GM12878 (cell line): ENCODE data around the gene TNFRSF1B. TPM values are rescaled to one million over a fixed set of nuclear protein-coding genes. Genes with fewer than 3 reads are reported as not detected.
A peak's percentile ranks its signal among the peaks of the same experiment; 100 is the strongest.

Source experiments
- FOS ChIP-seq: IDR thresholded peaks from 3 replicates; pipeline ENCODE4 v1.6.1; 2011; ENCODE audit warnings: borderline replicate concordance; ENCODE audit not compliant: insufficient read length; ENCODE audit errors: extremely low read depth
- HDAC6 ChIP-seq: fragments of 200-600 bp; sonication (generic); IDR thresholded peaks from one replicate; pipeline ENCODE4 v1.8.0; 2017; ENCODE audit warnings: antibody characterized with exemption; ENCODE audit not compliant: unreplicated experiment
- HDGF ChIP-seq: fragments of 450-650 bp; IDR thresholded peaks from 2 replicates; pipeline ENCODE4 v1.6.1; 2016; ENCODE audit warnings: antibody characterized with exemption
- IKZF1 ChIP-seq: fragments of 450-650 bp; conservative IDR thresholded peaks from 2 replicates; pipeline ENCODE4 v1.6.1; 2017; ENCODE audit warnings: antibody characterized with exemption, mild to moderate bottlenecking
- JUNB ChIP-seq: IDR thresholded peaks from 2 replicates; pipeline ENCODE4 v1.6.1; 2016; ENCODE audit warnings: antibody characterized with exemption, mild to moderate bottlenecking
- MTA3 ChIP-seq: IDR thresholded peaks from 2 replicates; pipeline ENCODE4 v1.6.1; 2012; ENCODE audit warnings: low read length, inconsistent platforms, borderline replicate concordance
- NFYB ChIP-seq: IDR thresholded peaks from 2 replicates; pipeline ENCODE4 v1.6.1; 2011; ENCODE audit warnings: low read depth, mild to moderate bottlenecking, low read length, improper control_type of control experiment, moderate library complexity; ENCODE audit not compliant: insufficient read depth
- PAX5 ChIP-seq: IDR thresholded peaks from 2 replicates; pipeline ENCODE4 v1.6.1; 2011; ENCODE audit warnings: low read depth, low read length, borderline replicate concordance
- PAX8 ChIP-seq: fragments of 450-650 bp; IDR thresholded peaks from 2 replicates; pipeline ENCODE4 v1.6.1; 2017; ENCODE audit warnings: mild to moderate bottlenecking, moderate library complexity
- POLR2AphosphoS2 ChIP-seq: IDR thresholded peaks from 2 replicates; pipeline ENCODE4 v1.6.1; 2011; ENCODE audit warnings: low read depth, mild to moderate bottlenecking, low read length, improper control_type of control experiment, moderate library complexity
- POLR2AphosphoS5 ChIP-seq: IDR thresholded peaks from 2 replicates; pipeline ENCODE4 v1.6.1; 2011; ENCODE audit warnings: mild to moderate bottlenecking, low read length, inconsistent platforms
- RUNX3 ChIP-seq: IDR thresholded peaks from 2 replicates; pipeline ENCODE4 v1.6.1; 2012; ENCODE audit warnings: low read length, inconsistent platforms
- SMARCA5 ChIP-seq: fragments of 450-650 bp; IDR thresholded peaks from 2 replicates; pipeline ENCODE4 v1.6.1; 2017; ENCODE audit warnings: mild to moderate bottlenecking
- ZNF274 ChIP-seq: IDR thresholded peaks from one replicate; pipeline ENCODE4 v1.8.0; 2011; ENCODE audit not compliant: insufficient read length, insufficient read depth
- polyA plus RNA-seq, 11 experiments: library from polyadenylated mRNA; depleted of rRNA in 4 of 11; unstranded in 6 of 11; stranded (reverse) in 5 of 11; fragments of >200 nt; fragmentation: Nextera tagmentation in 4 of 11; fragmentation: Illumina TruSeq in 1 of 11; extraction: Ambion mirVana in 4 of 11; extraction: Trizol in 1 of 11; gene quantifications; 1 replicate in 1 of 11; 2 replicates in 10 of 11; pipeline versions ENCODE4 v1.2.1 to v1.2.3, GENCODE V29; 2011 to 2016; ENCODE audit warnings: inconsistent platforms in 2 of 11, missing spikeins in 2 of 11, low read depth in 1 of 11
- total RNA-seq, 4 experiments: library from RNA; depleted of rRNA in 3 of 4; stranded (reverse); fragments of >200 nt in 3 of 4; fragmentation: Illumina TruSeq in 1 of 4; extraction: Trizol in 1 of 4; gene quantifications; 2 replicates each; pipeline versions ENCODE4 v1.2.1 to v1.2.3, GENCODE V29; 2013 to 2021
- TF ChIP-seq, protein P1 (sequence below): IDR thresholded peaks from 2 replicates; pipeline ENCODE4 v1.6.1; 2012; ENCODE audit warnings: improper control_type of control experiment, low read depth, low read length; ENCODE audit not compliant: insufficient replicate concordance
- TF ChIP-seq, protein P2 (sequence below): fragments of 450-650 bp; formaldehyde crosslinking; IDR thresholded peaks from 2 replicates; pipeline ENCODE4 v1.4.0; 2022; ENCODE audit warnings: mild to moderate bottlenecking, moderate library complexity
- TF ChIP-seq, protein P3 (sequence below): IDR thresholded peaks from 2 replicates; pipeline ENCODE4 v1.6.1; 2012; ENCODE audit warnings: low read length, inconsistent platforms
- TF ChIP-seq, protein P4 (sequence below): fragments of 450-650 bp; IDR thresholded peaks from 2 replicates; pipeline ENCODE4 v1.6.1; 2017; ENCODE audit warnings: borderline replicate concordance

TNFRSF1B gene
- total and polyA plus RNA-seq, 10 of the 15 experiments (the other 5 are each of a cell fraction or from before 2014, with no cell fraction given): 10.1 to 87.2 (median 37.3) TPM

DNA sequence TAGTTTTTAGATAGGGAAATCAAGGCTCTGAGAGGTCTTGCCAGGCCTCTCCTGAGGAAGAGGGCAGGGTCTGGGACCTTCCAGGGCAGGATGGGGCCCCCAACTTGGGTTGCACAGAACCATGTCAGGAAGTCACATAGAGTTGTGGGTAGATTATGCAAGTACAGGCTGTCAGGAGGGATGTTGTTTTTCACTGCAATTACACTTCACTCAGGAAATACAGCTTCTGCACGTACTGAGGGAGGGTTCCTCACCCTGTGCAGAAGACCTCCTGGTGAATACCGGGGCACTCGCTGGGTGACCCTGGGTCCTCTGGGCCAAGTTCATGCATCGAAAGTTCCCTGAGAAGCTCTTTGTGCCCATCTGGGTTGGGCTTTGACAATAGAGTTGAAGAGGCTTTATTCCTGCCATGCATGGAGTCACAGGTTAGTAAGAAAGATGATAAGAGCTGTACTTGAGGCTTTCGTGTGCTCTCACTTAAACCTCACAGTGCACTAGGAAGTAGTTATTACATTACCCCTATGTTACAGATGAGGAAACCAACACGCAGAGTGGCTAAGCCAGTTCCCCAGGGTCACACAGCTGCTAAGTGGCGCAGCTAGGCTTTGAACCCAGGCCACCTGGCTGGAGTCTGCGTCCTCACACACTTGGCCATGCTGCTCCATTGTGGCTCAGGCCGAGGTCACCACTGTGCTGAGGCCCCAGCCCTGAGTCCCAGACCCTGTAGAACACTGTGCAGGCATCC lies 16.2 kb upstream of the TNFRSF1B start (continued):
- TF ChIP-seq, protein P1, sequence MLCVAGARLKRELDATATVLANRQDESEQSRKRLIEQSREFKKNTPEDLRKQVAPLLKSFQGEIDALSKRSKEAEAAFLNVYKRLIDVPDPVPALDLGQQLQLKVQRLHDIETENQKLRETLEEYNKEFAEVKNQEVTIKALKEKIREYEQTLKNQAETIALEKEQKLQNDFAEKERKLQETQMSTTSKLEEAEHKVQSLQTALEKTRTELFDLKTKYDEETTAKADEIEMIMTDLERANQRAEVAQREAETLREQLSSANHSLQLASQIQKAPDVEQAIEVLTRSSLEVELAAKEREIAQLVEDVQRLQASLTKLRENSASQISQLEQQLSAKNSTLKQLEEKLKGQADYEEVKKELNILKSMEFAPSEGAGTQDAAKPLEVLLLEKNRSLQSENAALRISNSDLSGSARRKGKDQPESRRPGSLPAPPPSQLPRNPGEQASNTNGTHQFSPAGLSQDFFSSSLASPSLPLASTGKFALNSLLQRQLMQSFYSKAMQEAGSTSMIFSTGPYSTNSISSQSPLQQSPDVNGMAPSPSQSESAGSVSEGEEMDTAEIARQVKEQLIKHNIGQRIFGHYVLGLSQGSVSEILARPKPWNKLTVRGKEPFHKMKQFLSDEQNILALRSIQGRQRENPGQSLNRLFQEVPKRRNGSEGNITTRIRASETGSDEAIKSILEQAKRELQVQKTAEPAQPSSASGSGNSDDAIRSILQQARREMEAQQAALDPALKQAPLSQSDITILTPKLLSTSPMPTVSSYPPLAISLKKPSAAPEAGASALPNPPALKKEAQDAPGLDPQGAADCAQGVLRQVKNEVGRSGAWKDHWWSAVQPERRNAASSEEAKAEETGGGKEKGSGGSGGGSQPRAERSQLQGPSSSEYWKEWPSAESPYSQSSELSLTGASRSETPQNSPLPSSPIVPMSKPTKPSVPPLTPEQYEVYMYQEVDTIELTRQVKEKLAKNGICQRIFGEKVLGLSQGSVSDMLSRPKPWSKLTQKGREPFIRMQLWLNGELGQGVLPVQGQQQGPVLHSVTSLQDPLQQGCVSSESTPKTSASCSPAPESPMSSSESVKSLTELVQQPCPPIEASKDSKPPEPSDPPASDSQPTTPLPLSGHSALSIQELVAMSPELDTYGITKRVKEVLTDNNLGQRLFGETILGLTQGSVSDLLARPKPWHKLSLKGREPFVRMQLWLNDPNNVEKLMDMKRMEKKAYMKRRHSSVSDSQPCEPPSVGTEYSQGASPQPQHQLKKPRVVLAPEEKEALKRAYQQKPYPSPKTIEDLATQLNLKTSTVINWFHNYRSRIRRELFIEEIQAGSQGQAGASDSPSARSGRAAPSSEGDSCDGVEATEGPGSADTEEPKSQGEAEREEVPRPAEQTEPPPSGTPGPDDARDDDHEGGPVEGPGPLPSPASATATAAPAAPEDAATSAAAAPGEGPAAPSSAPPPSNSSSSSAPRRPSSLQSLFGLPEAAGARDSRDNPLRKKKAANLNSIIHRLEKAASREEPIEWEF: no peak
- 0 out of 2 replicates have a peak, but pooled peaks have one; percentile 19 for TF ChIP-seq IKZF1
- TF ChIP-seq, protein P2, sequence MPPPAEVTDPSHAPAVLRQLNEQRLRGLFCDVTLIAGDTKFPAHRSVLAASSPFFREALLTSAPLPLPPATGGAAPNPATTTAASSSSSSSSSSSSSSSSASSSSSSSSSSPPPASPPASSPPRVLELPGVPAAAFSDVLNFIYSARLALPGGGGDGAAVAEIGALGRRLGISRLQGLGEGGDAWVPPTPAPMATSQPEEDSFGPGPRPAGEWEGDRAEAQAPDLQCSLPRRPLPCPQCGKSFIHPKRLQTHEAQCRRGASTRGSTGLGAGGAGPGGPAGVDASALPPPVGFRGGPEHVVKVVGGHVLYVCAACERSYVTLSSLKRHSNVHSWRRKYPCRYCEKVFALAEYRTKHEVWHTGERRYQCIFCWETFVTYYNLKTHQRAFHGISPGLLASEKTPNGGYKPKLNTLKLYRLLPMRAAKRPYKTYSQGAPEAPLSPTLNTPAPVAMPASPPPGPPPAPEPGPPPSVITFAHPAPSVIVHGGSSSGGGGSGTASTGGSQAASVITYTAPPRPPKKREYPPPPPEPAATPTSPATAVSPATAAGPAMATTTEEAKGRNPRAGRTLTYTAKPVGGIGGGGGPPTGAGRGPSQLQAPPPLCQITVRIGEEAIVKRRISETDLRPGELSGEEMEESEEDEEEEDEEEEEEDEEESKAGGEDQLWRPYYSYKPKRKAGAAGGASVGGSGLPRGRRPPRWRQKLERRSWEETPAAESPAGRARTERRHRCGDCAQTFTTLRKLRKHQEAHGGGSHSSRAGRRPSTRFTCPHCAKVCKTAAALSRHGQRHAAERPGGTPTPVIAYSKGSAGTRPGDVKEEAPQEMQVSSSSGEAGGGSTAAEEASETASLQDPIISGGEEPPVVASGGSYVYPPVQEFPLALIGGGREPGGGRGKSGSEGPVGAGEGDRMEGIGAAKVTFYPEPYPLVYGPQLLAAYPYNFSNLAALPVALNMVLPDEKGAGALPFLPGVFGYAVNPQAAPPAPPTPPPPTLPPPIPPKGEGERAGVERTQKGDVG (CRISPR knock-in tag): no peak
- no peak for TF ChIP-seq POLR2AphosphoS2
- no peak for TF ChIP-seq ZNF274
- no peak for TF ChIP-seq FOS
- 0 out of 2 replicates have a peak, but pooled peaks have one; percentile 78 for TF ChIP-seq SMARCA5
- no peak for TF ChIP-seq HDAC6
- TF ChIP-seq MTA3: no peak
- TF ChIP-seq HDGF: no peak
- no peak for TF ChIP-seq NFYB
- TF ChIP-seq JUNB: no peak
- no peak; the same call in 1 of the 2 replicates for TF ChIP-seq PAX5
- 0 out of 2 replicates have a peak, but pooled peaks have one; percentile 11 for TF ChIP-seq RUNX3
- TF ChIP-seq POLR2AphosphoS5: peak; percentile 35; the same call in 1 of the 2 replicates
- TF ChIP-seq PAX8: no peak
- TF ChIP-seq, protein P3, sequence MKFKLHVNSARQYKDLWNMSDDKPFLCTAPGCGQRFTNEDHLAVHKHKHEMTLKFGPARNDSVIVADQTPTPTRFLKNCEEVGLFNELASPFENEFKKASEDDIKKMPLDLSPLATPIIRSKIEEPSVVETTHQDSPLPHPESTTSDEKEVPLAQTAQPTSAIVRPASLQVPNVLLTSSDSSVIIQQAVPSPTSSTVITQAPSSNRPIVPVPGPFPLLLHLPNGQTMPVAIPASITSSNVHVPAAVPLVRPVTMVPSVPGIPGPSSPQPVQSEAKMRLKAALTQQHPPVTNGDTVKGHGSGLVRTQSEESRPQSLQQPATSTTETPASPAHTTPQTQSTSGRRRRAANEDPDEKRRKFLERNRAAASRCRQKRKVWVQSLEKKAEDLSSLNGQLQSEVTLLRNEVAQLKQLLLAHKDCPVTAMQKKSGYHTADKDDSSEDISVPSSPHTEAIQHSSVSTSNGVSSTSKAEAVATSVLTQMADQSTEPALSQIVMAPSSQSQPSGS: no peak
- TF ChIP-seq, protein P4, sequence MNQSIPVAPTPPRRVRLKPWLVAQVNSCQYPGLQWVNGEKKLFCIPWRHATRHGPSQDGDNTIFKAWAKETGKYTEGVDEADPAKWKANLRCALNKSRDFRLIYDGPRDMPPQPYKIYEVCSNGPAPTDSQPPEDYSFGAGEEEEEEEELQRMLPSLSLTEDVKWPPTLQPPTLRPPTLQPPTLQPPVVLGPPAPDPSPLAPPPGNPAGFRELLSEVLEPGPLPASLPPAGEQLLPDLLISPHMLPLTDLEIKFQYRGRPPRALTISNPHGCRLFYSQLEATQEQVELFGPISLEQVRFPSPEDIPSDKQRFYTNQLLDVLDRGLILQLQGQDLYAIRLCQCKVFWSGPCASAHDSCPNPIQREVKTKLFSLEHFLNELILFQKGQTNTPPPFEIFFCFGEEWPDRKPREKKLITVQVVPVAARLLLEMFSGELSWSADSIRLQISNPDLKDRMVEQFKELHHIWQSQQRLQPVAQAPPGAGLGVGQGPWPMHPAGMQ: no peak
